NCI-H1436 (cell line): Measurements from ENCODE around the gene SEMA5B.

Experiments used
- DNase-seq: peaks from one replicate; lab custom pipeline; 2025; lab: John Stamatoyannopoulos, UW

SEMA5B gene

GRCh38 chr3:122993124-122993978 lies 34.2 kb downstream of the SEMA5B start:
- no peak for DNase-seq

GRCh38 chr3:122992676-122993075 lies 34.9 kb downstream of the SEMA5B start:
- no peak for DNase-seq

GRCh38 chr3:122992133-122992532 lies 35.4 kb downstream of the SEMA5B start:
- DNase-seq = no peak

- DNase-seq = no peak
Measured at GRCh38 chr3:122991236-122991985, 36.2 kb downstream of the SEMA5B start.

GRCh38 chr3:122989856-122990575 lies 37.5 kb downstream of the SEMA5B start:
- no peak for DNase-seq

GRCh38 chr3:122988508-122988907 lies 39.1 kb downstream of the SEMA5B start:
- DNase-seq = no peak

- no peak for DNase-seq
Measured at GRCh38 chr3:122987736-122988319, 39.7 kb downstream of the SEMA5B start.

- no peak for DNase-seq
Measured at GRCh38 chr3:122987231-122987630, 40.3 kb downstream of the SEMA5B start.

GRCh38 chr3:122986693-122987179 lies 40.8 kb downstream of the SEMA5B start:
- DNase-seq = no peak

- no peak for DNase-seq
Measured at GRCh38 chr3:122985539-122985938, 42.0 kb downstream of the SEMA5B start.

GRCh38 chr3:122984650-122985049 lies 42.9 kb downstream of the SEMA5B start:
- no peak for DNase-seq

- DNase-seq = no peak
Measured at GRCh38 chr3:122984007-122984406, 43.6 kb downstream of the SEMA5B start.

GRCh38 chr3:122982216-122983185 lies 45.1 kb downstream of the SEMA5B start:
- no peak for DNase-seq

- no peak for DNase-seq
Measured at GRCh38 chr3:122979211-122979610, 48.4 kb downstream of the SEMA5B start.

- DNase-seq = no peak
Measured at GRCh38 chr3:122978569-122978968, 49.0 kb downstream of the SEMA5B start.

- DNase-seq = no peak
Measured at GRCh38 chr3:122977746-122978466, 49.7 kb downstream of the SEMA5B start.

GRCh38 chr3:122975924-122976293 lies 51.7 kb downstream of the SEMA5B start:
- no peak for DNase-seq

- DNase-seq = no peak
Measured at GRCh38 chr3:122975163-122975923, 52.2 kb downstream of the SEMA5B start.

- no peak for DNase-seq
Measured at GRCh38 chr3:122974764-122975162, 52.8 kb downstream of the SEMA5B start.
